Cardiac muscle cell (in vitro differentiated cells and primary cell): ENCODE data around the gene PLA1A. TPM values are rescaled to one million over a fixed set of nuclear protein-coding genes. Genes with fewer than 3 reads are reported as not detected.
"Not testable (repeated sequence)": the region's sequence is repeated elsewhere in the genome, so short reads cannot be mapped to it uniquely, and the experiment has no call there.

Experiments
- DNase-seq, 2 donors: peaks; one replicate each; pipeline versions ENCODE4 v3.0.0 to v3.0.0-alpha.2; 2010 to 2017; ENCODE audit warnings: low read depth in 1 of 2, low spot score in 1 of 2
- H3K27ac ChIP-seq: fragments of 200-600 bp; sonication (generic); 2 replicates; pipeline ENCODE4 v1.5.1; 2016
- H3K27me3 ChIP-seq: fragments of 200-600 bp; sonication (generic); 2 replicates; pipeline ENCODE4 v1.6.0; 2016; ENCODE audit warnings: control low read depth
- H3K36me3 ChIP-seq: fragments of 200-600 bp; sonication (generic); 2 replicates; pipeline ENCODE4 v1.5.1; 2016; ENCODE audit warnings: control low read depth
- H3K4me1 ChIP-seq: fragments of 200-600 bp; sonication (generic); 2 replicates; pipeline ENCODE4 v1.8.1; 2017; ENCODE audit warnings: low read depth, mild to moderate bottlenecking, mixed run types
- H3K4me3 ChIP-seq: fragments of 200-600 bp; sonication (generic); 2 replicates; pipeline ENCODE4 v1.5.1; 2016; ENCODE audit warnings: mild to moderate bottlenecking
- H3K9me3 ChIP-seq: fragments of 200-600 bp; sonication (generic); 2 replicates; pipeline ENCODE4 v1.5.1; 2017; ENCODE audit warnings: low read depth, mild to moderate bottlenecking, control low read depth
- polyA plus RNA-seq: library from polyadenylated mRNA; unstranded; fragments of >200 nt; fragmentation: Nextera tagmentation; extraction: Ambion mirVana; gene quantifications from 2 replicates; pipeline ENCODE4 v1.2.1, GENCODE V29; 2016
- total RNA-seq: library from RNA; depleted of rRNA; stranded (reverse); fragments of >200 nt; gene quantifications from 2 replicates; pipeline ENCODE4 v1.2.3, GENCODE V29; 2016
- TF ChIP-seq, protein P1 (sequence below): IDR thresholded peaks from 2 replicates; pipeline ENCODE4 v1.5.1; 2012; ENCODE audit warnings: low read depth, mild to moderate bottlenecking, low read length

PLA1A gene
- total and polyA plus RNA-seq, 2 experiments from 2014 or later, result 0.07 TPM; not detected in 1

DNA sequence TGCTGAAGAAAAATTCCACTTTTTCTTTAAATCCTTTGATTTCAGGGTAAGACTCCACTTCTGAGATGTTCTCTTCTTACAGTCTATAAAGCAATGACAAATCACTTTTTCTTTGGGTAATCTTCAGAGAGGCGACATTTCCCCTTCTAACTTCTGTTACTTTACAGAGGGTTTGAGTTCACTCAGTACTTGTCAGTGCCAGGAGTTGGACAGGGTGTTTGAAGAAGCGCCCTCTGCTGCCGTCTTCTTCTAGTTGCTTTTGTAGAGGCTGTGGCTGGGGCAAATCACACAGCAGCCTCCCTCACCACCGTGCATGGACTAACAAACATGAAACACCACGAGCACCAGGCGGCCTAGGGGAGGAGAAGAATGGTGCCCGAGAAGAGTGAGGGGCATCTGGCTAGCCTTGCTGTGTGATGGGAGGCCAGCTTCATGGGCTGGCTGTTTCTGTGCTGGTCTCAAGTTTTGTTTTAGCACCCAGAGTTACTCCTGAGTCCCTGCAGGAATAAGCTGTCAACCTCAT lies 38.2 kb upstream of the PLA1A start, which contains the start of gene CD80:
CD80 (minus strand) TSS at position 174 of the 523 bp plus-strand sequence. CDS start 1,886 bp downstream, outside the sequence.
- Histone ChIP-seq H3K9me3 (no peaks in the 10 kb centered on the region), H3K4me3 (no peak within 1 kb of the TSS), H3K27ac (no peak within 1 kb of the TSS), H3K36me3 (no peaks in the 10 kb centered on the region), H3K27me3 (no peaks in the 10 kb centered on the region), H3K4me1 (peaks cover 4% of the 10 kb centered on the region)
- DNase-seq, result peak; percentile 51 to 70
- TF ChIP-seq, protein P1, sequence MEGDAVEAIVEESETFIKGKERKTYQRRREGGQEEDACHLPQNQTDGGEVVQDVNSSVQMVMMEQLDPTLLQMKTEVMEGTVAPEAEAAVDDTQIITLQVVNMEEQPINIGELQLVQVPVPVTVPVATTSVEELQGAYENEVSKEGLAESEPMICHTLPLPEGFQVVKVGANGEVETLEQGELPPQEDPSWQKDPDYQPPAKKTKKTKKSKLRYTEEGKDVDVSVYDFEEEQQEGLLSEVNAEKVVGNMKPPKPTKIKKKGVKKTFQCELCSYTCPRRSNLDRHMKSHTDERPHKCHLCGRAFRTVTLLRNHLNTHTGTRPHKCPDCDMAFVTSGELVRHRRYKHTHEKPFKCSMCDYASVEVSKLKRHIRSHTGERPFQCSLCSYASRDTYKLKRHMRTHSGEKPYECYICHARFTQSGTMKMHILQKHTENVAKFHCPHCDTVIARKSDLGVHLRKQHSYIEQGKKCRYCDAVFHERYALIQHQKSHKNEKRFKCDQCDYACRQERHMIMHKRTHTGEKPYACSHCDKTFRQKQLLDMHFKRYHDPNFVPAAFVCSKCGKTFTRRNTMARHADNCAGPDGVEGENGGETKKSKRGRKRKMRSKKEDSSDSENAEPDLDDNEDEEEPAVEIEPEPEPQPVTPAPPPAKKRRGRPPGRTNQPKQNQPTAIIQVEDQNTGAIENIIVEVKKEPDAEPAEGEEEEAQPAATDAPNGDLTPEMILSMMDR, result peak; percentile 30

DNA sequence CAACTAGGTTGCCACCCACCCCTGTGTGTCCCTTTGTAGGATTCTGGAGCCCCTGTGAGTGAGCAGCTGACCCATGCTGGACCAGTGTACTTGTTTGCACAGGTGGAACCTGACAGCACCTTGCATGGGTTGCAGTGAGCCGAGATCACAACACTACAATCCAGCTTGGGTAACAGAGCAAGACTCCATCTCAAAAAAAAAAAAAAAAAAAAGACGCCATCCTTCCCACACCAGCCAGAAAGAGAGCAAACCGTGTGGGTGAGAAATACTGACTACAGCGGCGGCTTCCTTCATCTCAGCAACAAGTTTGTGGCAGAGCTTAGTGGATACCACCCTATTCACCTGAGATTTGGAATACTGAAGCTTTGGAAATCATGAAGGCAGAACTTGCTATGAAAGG lies 37.5 kb upstream of the PLA1A start:
- TF ChIP-seq, protein P1, result no peak
- H3K36me3 ChIP-seq, result no peaks in the 10 kb centered on the region
- peaks cover 4% of the 10 kb centered on the region for H3K4me1 ChIP-seq
- no peaks in the 10 kb centered on the region for H3K27me3 ChIP-seq
- DNase-seq, result no peak
- no peak overlapping the region for H3K4me3 ChIP-seq
- no peak overlapping the region for H3K27ac ChIP-seq
- H3K9me3 ChIP-seq, result no peaks in the 10 kb centered on the region

DNA sequence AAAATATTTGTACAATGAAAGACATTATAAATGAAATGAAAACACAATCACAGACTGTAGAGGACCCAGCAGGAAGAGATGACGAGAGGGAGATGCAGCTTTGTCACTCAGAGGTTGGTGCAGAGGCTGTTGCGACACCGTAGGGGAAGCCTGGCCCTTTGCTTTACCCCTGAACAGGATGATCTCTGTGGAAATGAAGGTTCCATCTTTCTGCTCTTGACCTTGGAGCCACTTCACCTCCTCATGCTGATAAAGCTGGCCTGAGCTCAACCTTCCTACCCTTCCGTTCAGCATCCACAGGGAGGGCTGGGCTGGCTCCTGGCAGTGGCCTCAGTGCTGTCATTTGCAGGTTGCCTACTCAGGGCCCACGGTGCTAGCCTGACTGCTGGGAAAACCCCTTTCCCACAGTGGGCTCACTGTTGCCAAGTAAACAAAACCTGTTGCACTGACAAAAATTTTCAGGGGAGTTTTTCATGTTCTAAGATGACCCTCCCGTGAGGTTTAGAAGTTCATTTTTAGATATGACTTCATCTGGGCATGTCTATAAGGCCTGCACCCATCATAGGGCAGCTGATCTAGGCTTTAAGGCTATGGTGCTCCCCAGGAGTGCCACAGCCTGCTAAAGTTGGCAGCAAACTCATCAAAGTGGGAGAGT lies 35.3 kb upstream of the PLA1A start:
- H3K9me3 ChIP-seq, result no peaks in the 10 kb centered on the region
- H3K36me3 ChIP-seq, result no peaks in the 10 kb centered on the region
- H3K27me3 ChIP-seq, result no peaks in the 10 kb centered on the region
- no peak overlapping the region for H3K27ac ChIP-seq
- peak in 1 of 2 donors; percentile 13 for DNase-seq
- no peak overlapping the region for H3K4me3 ChIP-seq
- TF ChIP-seq, protein P1, result no peak
- H3K4me1 ChIP-seq, result peaks cover 4% of the 10 kb centered on the region

DNA sequence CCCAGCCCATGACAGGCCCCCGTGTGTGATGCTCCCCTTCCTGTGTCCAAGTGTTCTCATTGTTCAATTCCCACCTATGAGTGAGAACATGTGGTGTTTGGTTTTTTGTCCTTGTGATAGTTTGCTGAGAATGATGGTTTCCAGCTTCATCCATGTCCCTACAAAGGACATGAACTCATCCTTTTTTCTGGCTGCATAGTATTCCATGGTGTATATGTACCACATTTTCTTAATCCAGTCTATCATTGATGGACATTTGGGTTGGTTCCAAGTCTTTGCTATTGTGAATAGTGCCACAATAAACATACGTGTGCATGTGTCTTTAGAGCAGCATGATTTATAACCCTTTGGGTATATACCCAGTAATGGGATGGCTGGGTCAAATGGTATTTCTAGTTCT lies 34.4 kb upstream of the PLA1A start:
- H3K4me1 ChIP-seq, H3K9me3 ChIP-seq, H3K36me3 ChIP-seq, H3K4me3 ChIP-seq, H3K27ac ChIP-seq, DNase-seq, H3K27me3 ChIP-seq: not testable (repeated sequence)

DNA sequence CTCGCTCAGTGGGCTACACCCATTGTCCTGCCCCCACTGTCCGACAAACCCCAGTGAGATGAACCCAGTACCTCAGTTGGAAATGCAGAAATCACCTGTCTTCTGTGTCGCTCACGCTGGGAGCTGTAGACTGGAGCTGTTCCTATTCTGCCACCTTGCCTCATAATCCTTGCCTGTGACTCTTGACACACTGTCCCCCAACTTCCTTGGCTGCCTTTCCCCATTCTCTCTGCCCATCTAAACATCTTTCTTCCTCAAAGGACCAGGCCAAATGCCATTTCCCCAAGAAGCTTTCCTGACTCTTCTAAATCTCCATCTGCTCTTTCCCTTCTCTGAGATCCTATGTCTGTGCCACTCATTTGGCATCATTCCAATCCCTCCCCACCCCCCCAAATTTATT lies 28.5 kb upstream of the PLA1A start:
- no peak for DNase-seq
- TF ChIP-seq, protein P1, result no peak
- Histone ChIP-seq H3K27me3 (no peaks in the 10 kb centered on the region), H3K9me3 (no peaks in the 10 kb centered on the region), H3K27ac (no peak overlapping the region), H3K4me3 (no peak overlapping the region), H3K36me3 (no peaks in the 10 kb centered on the region), H3K4me1 (no peaks in the 10 kb centered on the region)

DNA sequence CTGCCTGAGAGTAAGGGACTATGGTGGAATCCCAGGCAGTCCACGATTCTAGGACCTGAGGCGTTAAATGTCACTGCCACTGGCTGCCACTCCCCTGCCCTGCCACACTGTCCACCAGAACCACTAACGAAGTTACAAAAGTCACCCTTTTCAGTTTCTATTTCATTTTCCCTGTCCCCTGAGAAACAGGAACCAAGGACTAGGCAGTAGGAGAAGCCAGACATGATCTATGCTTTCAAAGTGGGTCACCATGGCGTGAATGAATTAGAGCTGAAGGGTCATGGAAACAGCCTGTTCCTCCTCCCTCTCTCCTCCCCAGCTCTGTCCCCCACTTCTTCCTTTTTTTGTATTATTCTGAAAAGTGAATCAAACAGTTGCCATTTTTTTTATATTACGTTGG lies 27.5 kb upstream of the PLA1A start:
- no peaks in the 10 kb centered on the region for H3K9me3 ChIP-seq
- H3K27ac ChIP-seq, result no peak overlapping the region
- H3K4me3 ChIP-seq, result no peak overlapping the region
- H3K27me3 ChIP-seq, result no peaks in the 10 kb centered on the region
- no peak for DNase-seq
- no peaks in the 10 kb centered on the region for H3K36me3 ChIP-seq
- no peaks in the 10 kb centered on the region for H3K4me1 ChIP-seq
- TF ChIP-seq, protein P1, result no peak
